BLaER1 treated with 17β-estradiol and CSF1 and Interleukin-3, amounts not matched to agents 10 nM and 100 nM (cell line): ENCODE data around the gene TFPI.

Source experiments
- H3K27ac ChIP-seq, 11 experiments: shearing (Covaris generic); formaldehyde crosslinking; 2 replicates each; pipeline ENCODE4 v1.8.1; 2022
- H3K27me3 ChIP-seq, 11 experiments: shearing (Covaris generic); formaldehyde crosslinking; 2 replicates each; pipeline ENCODE4 v1.8.1; 2022
- H3K36me3 ChIP-seq, 11 experiments: shearing (Covaris generic); formaldehyde crosslinking; 2 replicates each; pipeline ENCODE4 v1.8.1; 2022
- H3K4me1 ChIP-seq, 10 experiments: shearing (Covaris generic); formaldehyde crosslinking; 2 replicates each; pipeline ENCODE4 v1.8.1; 2022
- H3K4me2 ChIP-seq, 11 experiments: shearing (Covaris generic); formaldehyde crosslinking; 2 replicates each; pipeline ENCODE4 v1.8.1; 2022
- H3K4me3 ChIP-seq, 10 experiments: shearing (Covaris generic); formaldehyde crosslinking; 2 replicates each; pipeline ENCODE4 v1.8.1; 2022
- H3K9ac ChIP-seq, 11 experiments: shearing (Covaris generic); formaldehyde crosslinking; 2 replicates each; pipeline ENCODE4 v1.8.1; 2022
- H3K9me3 ChIP-seq, 11 experiments: shearing (Covaris generic); formaldehyde crosslinking; replicated peaks in 1 of 11; 2 replicates each; pipeline ENCODE4 v1.8.1; 2022
- H4K20me1 ChIP-seq, 11 experiments: shearing (Covaris generic); formaldehyde crosslinking; 2 replicates each; pipeline ENCODE4 v1.8.1; 2022
- Cebpa-rat ChIP-seq, 11 experiments: shearing (Covaris generic); IDR thresholded peaks; 2 replicates each; pipeline ENCODE4 v1.8.1; 2022

Gene TFPI

DNA sequence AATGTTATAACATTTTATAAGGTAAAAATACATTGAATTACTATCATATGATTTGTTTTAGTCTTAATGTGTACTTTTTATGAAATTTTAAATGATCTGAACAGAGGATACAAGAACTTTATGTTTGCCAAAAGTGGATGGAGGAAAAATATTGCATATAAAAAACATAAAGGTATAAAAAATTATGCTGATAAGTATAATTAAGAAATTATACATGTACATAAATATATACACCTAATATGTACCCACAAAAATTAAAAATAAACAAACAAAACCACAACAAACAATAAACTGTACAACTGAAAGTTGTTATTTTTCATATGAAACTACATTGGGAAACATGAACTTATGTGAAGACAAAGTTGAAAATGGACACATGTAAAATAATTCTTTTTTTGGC is 68.0 kb downstream of the TFPI start:
- Histone ChIP-seq H3K4me3 (no peak overlapping the region), H3K4me1 (no peaks in the 10 kb centered on the region), H3K27ac (no peak overlapping the region), H3K27me3 (no peaks in the 10 kb centered on the region), H3K9ac (no peak overlapping the region), H3K9me3 (0 out of 22 replicates have a peak, but pooled peaks cover 0 to under 1% (median 0%) of the 10 kb centered on the region in 11 experiments), H3K4me2 (no peak overlapping the region), H4K20me1 (no peaks in the 10 kb centered on the region), H3K36me3 (no peaks in the 10 kb centered on the region)
- TF ChIP-seq Cebpa-rat (IDR thresholded peaks at IDR 0.05) = no peak

GRCh38 chr2:187485523-187485922 is 68.7 kb downstream of the TFPI start:
- Histone ChIP-seq H3K4me3 (no peak overlapping the region), H3K4me1 (no peaks in the 10 kb centered on the region), H4K20me1 (no peaks in the 10 kb centered on the region), H3K36me3 (no peaks in the 10 kb centered on the region), H3K27me3 (no peaks in the 10 kb centered on the region), H3K4me2 (no peak overlapping the region), H3K9ac (no peak overlapping the region), H3K27ac (no peak overlapping the region), H3K9me3 (no peaks in the 10 kb centered on the region)
- no peak for TF ChIP-seq Cebpa-rat (IDR thresholded peaks at IDR 0.05)

GRCh38 chr2:187483537-187483936 is 70.7 kb downstream of the TFPI start:
- Histone ChIP-seq H3K27ac (no peak overlapping the region), H4K20me1 (no peaks in the 10 kb centered on the region), H3K27me3 (no peaks in the 10 kb centered on the region), H3K9ac (no peak overlapping the region), H3K36me3 (no peaks in the 10 kb centered on the region), H3K4me3 (no peak overlapping the region), H3K4me1 (no peaks in the 10 kb centered on the region), H3K9me3 (no peaks in the 10 kb centered on the region), H3K4me2 (no peak overlapping the region)
- TF ChIP-seq Cebpa-rat (IDR thresholded peaks at IDR 0.05) = no peak

DNA sequence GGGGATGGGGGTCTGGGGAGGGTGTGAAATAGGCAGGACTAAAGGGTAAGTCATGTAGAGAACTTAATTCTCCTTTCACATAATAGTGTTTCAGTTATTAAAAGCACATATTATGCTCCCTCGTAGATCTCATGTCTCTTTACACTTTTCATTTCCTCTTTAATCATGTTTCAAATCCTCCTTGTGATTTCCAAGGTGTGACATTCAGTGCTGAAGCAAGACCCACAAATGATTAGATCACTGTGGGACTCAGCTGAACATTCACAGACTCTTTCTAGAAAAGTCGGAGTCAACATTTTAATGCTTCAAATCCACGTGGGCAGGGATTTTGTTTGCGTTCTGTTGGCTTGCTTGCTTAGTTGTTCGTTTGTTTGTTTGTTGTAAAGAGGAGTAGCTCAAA is 71.4 kb downstream of the TFPI start:
- no peak overlapping the region for H3K27ac ChIP-seq
- H3K27me3 ChIP-seq = no peaks in the 10 kb centered on the region
- H3K4me2 ChIP-seq = no peak overlapping the region
- TF ChIP-seq Cebpa-rat (IDR thresholded peaks at IDR 0.05) = no peak
- no peaks in the 10 kb centered on the region for H3K36me3 ChIP-seq
- no peak overlapping the region for H3K4me3 ChIP-seq
- no peaks in the 10 kb centered on the region for H3K9me3 ChIP-seq
- no peak overlapping the region for H3K9ac ChIP-seq
- no peaks in the 10 kb centered on the region for H4K20me1 ChIP-seq
- peaks cover 0 to 4% (median 0%) of the 10 kb centered on the region in 10 experiments; a peak in 4 of 20 replicates for H3K4me1 ChIP-seq

- Histone ChIP-seq H3K9ac (no peak overlapping the region), H4K20me1 (no peaks in the 10 kb centered on the region), H3K27ac (no peak overlapping the region), H3K36me3 (no peaks in the 10 kb centered on the region), H3K4me1 (peaks cover 0 to 17% (median 0%) of the 10 kb centered on the region in 10 experiments; a peak in 7 of 20 replicates), H3K9me3 (no peaks in the 10 kb centered on the region), H3K4me3 (no peak overlapping the region), H3K27me3 (no peaks in the 10 kb centered on the region), H3K4me2 (no peak overlapping the region)
- TF ChIP-seq Cebpa-rat (IDR thresholded peaks at IDR 0.05) = no peak
Observed at GRCh38 chr2:187481543-187481942, 72.7 kb downstream of the TFPI start.

DNA sequence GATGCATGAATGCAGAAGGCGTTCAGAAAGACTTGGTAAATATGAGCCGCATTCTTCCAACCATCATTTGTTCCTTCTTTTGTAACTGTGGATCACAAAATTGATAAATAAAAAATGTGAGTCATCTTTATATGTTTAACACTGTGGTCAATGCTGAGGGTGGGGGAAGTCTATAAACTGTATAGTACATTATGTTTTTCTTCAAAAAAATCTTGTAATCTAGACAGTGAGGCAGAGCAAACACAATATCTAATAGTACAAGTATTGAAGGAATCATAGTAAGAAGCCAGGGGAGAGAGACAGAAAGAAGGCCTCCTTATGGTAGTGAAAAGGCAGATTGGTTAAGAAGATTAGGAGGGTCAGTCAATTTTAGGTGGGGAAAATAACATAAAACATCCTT is 75.5 kb downstream of the TFPI start:
- Histone ChIP-seq H3K36me3 (no peaks in the 10 kb centered on the region), H3K27ac (no peak overlapping the region), H3K4me3 (no peak overlapping the region), H4K20me1 (no peaks in the 10 kb centered on the region), H3K27me3 (no peaks in the 10 kb centered on the region), H3K4me2 (no peak overlapping the region; a peak in 2 of 22 replicates), H3K9me3 (no peaks in the 10 kb centered on the region), H3K9ac (no peak overlapping the region), H3K4me1 (peaks cover 0 to 42% (median 3%) of the 10 kb centered on the region in 10 experiments; a peak in 10 of 20 replicates)
- no peak for TF ChIP-seq Cebpa-rat (IDR thresholded peaks at IDR 0.05)

DNA sequence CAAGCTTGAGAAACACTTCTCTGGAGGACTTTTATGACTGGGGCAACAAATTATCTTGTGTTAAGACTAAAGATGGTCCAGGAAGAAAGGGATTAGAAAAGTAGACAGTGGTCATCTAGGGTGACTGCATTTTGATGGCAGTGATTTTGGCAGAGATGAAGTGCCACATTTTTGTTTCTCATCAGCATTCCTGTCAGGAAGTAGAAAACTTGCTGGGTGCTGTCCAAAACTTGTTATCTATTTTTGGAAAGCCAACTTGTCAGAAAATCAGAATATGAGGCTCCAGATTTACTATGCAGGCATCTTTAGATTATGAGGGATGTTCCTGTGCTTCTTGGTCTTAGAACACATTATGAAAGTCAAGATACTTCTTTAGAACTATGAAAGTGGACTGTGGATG is 77.2 kb downstream of the TFPI start:
- Histone ChIP-seq H3K27me3 (no peaks in the 10 kb centered on the region), H3K36me3 (no peaks in the 10 kb centered on the region), H3K9ac (no peak overlapping the region), H3K9me3 (no peaks in the 10 kb centered on the region), H3K4me1 (peaks cover 0 to 42% (median 3%) of the 10 kb centered on the region in 10 experiments; a peak in 10 of 20 replicates), H3K4me3 (no peak overlapping the region), H4K20me1 (no peaks in the 10 kb centered on the region), H3K27ac (peak overlapping the region in 2 of 11 experiments; percentile 26 to 70; a peak in 2 of 22 replicates), H3K4me2 (peak overlapping the region in 3 of 11 experiments; percentile 40 to 78 (median 78); a peak in 6 of 22 replicates)
- no peak for TF ChIP-seq Cebpa-rat (IDR thresholded peaks at IDR 0.05)

GRCh38 chr2:187475499-187476248 is 78.6 kb downstream of the TFPI start:
- Histone ChIP-seq H3K4me2 (peak overlapping the region in 5 of 11 experiments; percentile 32 to 78 (median 59); a peak in 9 of 22 replicates), H3K27ac (peak overlapping the region in 5 of 11 experiments; percentile 43 to 75 (median 54); a peak in 10 of 22 replicates), H4K20me1 (no peaks in the 10 kb centered on the region), H3K27me3 (no peaks in the 10 kb centered on the region), H3K4me1 (peaks cover 0 to 42% (median 3%) of the 10 kb centered on the region in 10 experiments; a peak in 10 of 20 replicates), H3K36me3 (no peaks in the 10 kb centered on the region), H3K9me3 (no peaks in the 10 kb centered on the region), H3K4me3 (no peak overlapping the region), H3K9ac (peak overlapping the region in 2 of 11 experiments; percentile 26 to 45; a peak in 2 of 22 replicates)
- no peak for TF ChIP-seq Cebpa-rat (IDR thresholded peaks at IDR 0.05)

- Histone ChIP-seq H3K9me3 (no peaks in the 10 kb centered on the region), H3K4me1 (peaks cover 0 to 17% (median under 1%) of the 10 kb centered on the region in 10 experiments; a peak in 10 of 20 replicates), H3K27ac (no peak overlapping the region), H4K20me1 (no peaks in the 10 kb centered on the region), H3K4me2 (no peak overlapping the region), H3K27me3 (no peaks in the 10 kb centered on the region), H3K9ac (no peak overlapping the region), H3K36me3 (no peaks in the 10 kb centered on the region), H3K4me3 (no peak overlapping the region)
- no peak for TF ChIP-seq Cebpa-rat (IDR thresholded peaks at IDR 0.05)
Observed at GRCh38 chr2:187470698-187471097, 83.5 kb downstream of the TFPI start.

- no peak overlapping the region for H3K4me2 ChIP-seq
- H4K20me1 ChIP-seq = no peaks in the 10 kb centered on the region
- no peak overlapping the region for H3K27ac ChIP-seq
- H3K36me3 ChIP-seq = no peaks in the 10 kb centered on the region
- no peaks in the 10 kb centered on the region for H3K27me3 ChIP-seq
- H3K9ac ChIP-seq = no peak overlapping the region
- H3K9me3 ChIP-seq = no peaks in the 10 kb centered on the region
- peaks cover 0 to 9% (median 0%) of the 10 kb centered on the region in 10 experiments; a peak in 6 of 20 replicates for H3K4me1 ChIP-seq
- TF ChIP-seq Cebpa-rat (IDR thresholded peaks at IDR 0.05) = no peak
- no peak overlapping the region for H3K4me3 ChIP-seq
Observed at GRCh38 chr2:187469538-187469937, 84.7 kb downstream of the TFPI start.
